22Rv1 (cell line): ENCODE results near the gene SERPINB1.
"Not testable (repeated sequence)": the region's sequence is repeated elsewhere in the genome, so short reads cannot be mapped to it uniquely, and the experiment has no call there.

Source experiments
- H3K27ac ChIP-seq: fragments of 450-650 bp; 2 replicates; pipeline ENCODE4 v1.5.1; 2017
- ZFX ChIP-seq: fragments of 450-650 bp; IDR thresholded peaks from 2 replicates; pipeline ENCODE4 v1.6.1; 2017; ENCODE audit warnings: antibody characterized with exemption, borderline replicate concordance
- TF ChIP-seq, protein P1 (sequence below): fragments of 450-650 bp; IDR thresholded peaks from 2 replicates; pipeline ENCODE4 v1.5.1; 2017; ENCODE audit warnings: mild to moderate bottlenecking

Gene SERPINB1

DNA sequence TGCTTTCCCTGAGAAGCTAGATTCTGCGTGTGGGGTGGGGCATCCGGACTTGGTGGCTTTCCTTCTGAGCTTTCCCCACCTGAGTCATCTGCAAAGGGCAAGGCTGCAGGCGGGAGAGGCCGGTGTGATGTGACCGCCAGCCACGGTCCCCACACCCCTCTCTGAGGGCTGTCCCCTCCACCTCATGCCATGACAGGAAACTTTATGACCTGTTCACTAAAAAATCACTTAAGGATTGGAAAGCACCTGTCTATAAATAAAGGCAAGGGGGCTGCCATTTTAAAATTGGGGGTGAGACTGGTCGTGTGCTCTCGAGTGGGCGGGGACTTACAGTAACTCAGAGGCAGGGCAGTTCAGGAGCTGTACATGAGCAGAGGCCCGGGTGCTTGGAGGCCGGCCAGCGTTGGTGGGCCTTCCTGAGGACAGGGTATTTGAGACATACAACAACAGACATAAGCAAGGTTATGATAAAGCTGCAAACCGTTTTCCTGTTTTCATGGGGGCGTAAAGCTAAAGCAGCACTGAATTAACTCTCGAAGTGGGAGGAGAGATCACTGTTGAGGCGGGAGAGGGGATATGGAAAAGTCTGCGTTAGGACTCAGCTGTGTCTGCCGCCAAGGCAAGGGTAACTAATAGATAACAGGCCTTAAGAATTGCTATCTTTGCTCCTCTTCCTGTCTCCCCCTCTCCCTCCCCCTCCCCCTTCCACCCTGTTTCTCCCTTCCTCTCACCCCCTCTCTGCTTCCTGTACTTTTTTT lies 16.1 kb upstream of the SERPINB1 start:
- H3K27ac ChIP-seq: no peak overlapping the region
- no peak for TF ChIP-seq ZFX
- TF ChIP-seq, protein P1, sequence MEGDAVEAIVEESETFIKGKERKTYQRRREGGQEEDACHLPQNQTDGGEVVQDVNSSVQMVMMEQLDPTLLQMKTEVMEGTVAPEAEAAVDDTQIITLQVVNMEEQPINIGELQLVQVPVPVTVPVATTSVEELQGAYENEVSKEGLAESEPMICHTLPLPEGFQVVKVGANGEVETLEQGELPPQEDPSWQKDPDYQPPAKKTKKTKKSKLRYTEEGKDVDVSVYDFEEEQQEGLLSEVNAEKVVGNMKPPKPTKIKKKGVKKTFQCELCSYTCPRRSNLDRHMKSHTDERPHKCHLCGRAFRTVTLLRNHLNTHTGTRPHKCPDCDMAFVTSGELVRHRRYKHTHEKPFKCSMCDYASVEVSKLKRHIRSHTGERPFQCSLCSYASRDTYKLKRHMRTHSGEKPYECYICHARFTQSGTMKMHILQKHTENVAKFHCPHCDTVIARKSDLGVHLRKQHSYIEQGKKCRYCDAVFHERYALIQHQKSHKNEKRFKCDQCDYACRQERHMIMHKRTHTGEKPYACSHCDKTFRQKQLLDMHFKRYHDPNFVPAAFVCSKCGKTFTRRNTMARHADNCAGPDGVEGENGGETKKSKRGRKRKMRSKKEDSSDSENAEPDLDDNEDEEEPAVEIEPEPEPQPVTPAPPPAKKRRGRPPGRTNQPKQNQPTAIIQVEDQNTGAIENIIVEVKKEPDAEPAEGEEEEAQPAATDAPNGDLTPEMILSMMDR: no peak

DNA sequence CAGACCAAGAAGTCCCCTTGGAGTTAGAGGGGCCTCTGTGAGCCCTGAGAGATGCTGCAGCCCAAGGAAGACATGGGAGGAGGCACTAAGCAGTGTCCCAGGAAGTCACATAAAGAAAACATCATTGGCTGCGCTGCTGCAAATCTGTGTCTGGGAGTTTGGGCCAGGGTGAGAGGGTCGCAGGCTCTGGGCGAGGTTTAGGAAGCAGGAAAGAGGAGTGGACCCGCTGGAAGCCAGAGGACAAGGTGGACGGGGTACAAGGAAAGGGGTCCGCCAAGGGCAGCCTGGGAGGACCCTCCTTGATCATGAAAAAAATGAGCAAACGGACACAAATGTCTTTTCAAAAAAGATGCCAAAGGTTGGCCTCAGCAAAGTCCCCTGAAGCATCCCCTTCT lies 15.5 kb upstream of the SERPINB1 start:
- H3K27ac ChIP-seq: no peak overlapping the region
- no peak for TF ChIP-seq ZFX
- TF ChIP-seq, protein P1: no peak

DNA sequence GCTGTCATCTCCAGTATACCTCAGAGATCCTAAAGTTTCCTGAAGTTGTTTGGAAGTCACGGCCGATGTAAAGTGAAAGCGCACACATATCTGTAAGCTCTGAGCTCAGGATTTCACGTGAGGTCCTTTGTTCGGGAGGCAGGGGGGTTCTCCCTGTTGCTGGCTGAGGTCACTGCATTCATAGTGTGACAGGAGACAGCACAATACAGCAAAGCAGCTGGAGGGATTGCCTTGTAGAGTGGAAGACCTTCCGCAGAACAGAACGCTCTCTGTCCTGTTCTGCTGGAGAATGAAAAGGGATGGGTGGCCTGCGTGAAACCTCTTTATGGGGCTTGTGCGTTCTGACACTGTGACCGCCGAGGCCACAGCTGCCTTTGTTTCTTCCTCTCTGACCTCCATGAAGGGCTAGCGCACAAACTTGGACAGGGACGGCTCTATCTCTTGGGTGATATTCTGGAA lies 13.4 kb upstream of the SERPINB1 start:
- H3K27ac ChIP-seq: no peak overlapping the region
- no peak for TF ChIP-seq ZFX
- TF ChIP-seq, protein P1: no peak

DNA sequence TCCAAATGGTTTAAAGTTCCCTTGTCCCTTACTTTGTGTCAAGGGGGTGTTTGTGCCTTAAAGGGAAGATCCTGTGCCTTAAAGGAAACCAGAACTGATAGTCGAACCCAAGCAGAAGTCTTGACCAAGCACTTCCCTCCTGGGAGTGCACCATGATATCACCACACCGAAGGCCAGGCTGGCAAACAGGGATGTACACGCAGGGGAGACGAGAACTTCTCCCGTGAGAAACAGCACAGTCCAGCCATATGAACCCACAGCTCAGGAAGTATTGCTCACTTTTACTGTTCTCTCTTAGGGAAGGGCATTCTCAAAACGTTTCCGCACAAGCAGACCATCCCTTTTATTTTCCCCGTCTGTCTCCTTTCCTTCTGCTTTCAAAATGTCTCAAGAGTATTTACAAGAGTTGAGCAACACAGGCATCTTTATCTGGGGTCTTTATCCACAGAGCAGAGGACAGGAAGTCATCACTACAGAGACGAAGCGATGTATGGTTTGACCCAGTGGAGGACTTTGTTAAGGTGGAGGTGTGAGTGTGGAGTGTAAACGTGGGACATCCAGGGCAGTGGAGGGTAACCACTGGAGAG lies 12.8 kb upstream of the SERPINB1 start:
- no peak for TF ChIP-seq ZFX
- TF ChIP-seq, protein P1: no peak
- H3K27ac ChIP-seq: no peak overlapping the region

DNA sequence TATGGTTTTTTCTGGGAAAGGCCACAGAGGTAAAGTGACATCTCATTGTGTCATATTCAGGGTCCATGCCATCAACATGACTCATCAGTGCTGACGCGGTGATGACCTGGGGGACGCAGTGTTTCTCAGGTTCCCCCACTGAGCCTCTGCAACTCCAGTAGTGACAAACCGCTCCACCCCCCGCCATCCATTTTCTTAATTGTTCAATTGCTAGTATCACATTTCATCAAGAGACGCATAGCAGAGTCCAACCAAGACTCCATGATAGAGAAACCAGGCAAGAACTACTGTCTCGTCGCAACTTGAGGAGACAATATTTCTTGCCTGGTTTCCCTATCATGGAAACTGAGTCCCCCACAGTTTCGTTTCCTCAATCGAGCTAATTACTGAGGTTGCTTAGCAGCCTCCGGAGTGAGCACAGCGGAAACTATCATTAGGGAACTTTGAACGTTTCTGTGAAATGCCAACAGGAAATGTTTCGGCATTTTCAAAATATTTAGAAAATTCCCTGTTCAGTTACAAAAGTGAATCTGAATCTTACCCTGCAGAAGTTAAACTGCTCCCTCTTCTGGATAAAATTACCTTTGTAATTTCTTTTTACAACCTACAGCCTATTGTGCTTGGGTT lies 12.2 kb upstream of the SERPINB1 start:
- TF ChIP-seq ZFX: no peak
- TF ChIP-seq, protein P1: peak; percentile 35
- H3K27ac ChIP-seq: no peak overlapping the region

DNA sequence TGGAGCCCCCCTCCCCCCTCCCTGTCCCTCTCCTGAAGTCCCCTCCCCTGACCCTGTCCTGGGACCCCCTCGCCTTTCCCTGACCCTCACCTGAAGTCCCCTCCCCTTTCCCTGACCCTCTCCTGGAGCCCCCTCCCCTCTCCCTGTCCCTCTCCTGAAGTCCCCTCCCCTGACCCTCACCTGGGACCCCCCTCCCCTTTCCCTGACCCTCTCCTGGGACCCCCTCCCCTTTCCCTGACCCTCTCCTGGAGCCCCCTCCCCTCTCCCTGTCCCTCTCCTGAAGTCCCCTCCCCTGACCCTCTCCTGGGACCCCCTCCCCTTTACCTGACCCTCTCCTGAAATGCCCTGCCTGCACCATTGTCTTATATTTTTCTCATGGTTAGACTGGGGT lies 11.7 kb upstream of the SERPINB1 start:
- not testable (repeated sequence) for H3K27ac ChIP-seq

DNA sequence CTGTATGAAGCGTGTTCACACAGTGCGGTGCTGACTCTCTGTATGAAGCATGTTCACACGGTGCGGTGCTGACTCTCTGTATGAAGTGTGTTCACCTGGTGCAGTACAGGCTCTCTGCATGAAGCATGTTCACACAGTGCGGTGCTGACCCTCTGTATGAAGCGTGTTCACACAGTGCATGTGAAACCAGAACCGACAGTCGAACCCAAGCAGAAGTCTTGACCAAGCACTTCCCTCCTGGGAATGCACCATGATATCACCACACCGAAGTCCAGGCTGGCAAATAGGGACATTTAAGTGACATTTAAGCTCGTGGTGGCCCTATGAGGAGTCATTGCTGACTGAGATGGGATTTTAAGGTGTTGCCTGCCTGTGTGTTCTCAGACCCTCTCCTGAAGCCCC lies 11.3 kb upstream of the SERPINB1 start:
- no peak overlapping the region for H3K27ac ChIP-seq

DNA sequence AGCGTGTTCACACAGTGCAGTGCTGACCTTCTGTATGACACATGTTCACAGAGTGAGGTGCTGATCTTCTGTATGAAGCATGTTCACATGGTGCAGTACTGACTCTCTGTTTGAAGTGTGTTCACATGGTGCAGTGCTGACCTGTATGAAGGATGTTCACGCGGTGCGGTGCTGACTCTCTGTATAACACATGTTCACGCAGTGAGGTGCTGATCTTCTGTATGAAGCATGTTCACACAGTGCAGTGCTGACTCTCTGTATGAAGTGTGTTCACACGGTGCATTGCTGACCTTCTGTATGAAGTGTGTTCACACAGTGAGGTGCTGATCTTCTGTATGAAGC lies 10.8 kb upstream of the SERPINB1 start:
- TF ChIP-seq, protein P1: no peak
- TF ChIP-seq ZFX: no peak
- no peak overlapping the region for H3K27ac ChIP-seq

More for the DNA sequence above, 11.3 kb upstream of the SERPINB1 start:
- no peak for TF ChIP-seq ZFX
